SK-N-SH (cell line): Measurements from ENCODE around the gene LRRC8D.

ENCODE experiments used
- EZH2phosphoT487 ChIP-seq: fragments of 200-600 bp; sonication (generic); IDR thresholded peaks from 2 replicates; pipeline ENCODE4 v1.6.1; 2017; ENCODE audit warnings: low read depth, mixed run types, mild to moderate bottlenecking, antibody characterized with exemption, moderate library complexity, borderline replicate concordance
- FOXM1 ChIP-seq: IDR thresholded peaks from 2 replicates; pipeline ENCODE4 v1.4.0; 2012; ENCODE audit warnings: low read depth, mild to moderate bottlenecking
- TF ChIP-seq, protein P1 (sequence below): fragments of 200-600 bp; sonication (generic); IDR thresholded peaks from 2 replicates; pipeline ENCODE4 v1.6.1; 2017; ENCODE audit warnings: antibody characterized with exemption, mild to moderate bottlenecking, moderate library complexity
- TF ChIP-seq, protein P2 (sequence below): IDR thresholded peaks from 2 replicates; pipeline ENCODE4 v1.6.1; 2012; ENCODE audit warnings: mild to moderate bottlenecking, low read depth, low read length, moderate library complexity

DNA sequence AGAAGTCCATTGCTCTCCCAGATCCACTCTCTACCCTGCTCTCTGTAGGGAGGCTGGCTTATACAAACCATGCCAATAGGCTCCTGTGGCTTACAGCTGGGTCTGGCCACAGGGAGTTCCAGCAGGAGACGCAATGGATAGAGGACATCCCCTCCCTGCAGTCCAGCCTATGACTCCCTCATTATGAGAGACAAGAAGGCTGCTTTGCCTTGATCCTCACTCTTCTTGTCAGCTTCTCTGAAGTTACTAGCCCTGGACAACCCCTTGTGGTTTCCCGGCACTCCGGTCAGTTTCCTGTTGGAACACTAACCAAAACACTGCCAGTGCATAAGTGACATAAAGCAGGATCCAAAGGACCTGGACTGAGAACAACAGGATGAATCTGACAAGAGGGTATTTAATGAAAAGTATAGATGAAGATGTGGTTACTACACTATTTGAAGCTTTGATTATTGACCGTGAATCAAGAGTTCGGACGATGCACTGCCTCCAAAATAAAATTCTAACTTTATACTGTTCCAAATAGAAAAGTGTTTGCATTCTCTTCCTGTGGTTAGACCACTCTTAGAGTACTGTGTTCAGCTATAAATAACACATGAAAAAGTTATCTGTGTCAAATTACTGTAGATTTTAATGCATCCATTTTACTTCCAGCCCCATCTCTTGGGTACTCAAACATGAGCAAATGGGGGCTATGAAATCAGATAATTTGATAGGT lies 141.4 kb downstream of the LRRC8D start:
- TF ChIP-seq, protein P1, sequence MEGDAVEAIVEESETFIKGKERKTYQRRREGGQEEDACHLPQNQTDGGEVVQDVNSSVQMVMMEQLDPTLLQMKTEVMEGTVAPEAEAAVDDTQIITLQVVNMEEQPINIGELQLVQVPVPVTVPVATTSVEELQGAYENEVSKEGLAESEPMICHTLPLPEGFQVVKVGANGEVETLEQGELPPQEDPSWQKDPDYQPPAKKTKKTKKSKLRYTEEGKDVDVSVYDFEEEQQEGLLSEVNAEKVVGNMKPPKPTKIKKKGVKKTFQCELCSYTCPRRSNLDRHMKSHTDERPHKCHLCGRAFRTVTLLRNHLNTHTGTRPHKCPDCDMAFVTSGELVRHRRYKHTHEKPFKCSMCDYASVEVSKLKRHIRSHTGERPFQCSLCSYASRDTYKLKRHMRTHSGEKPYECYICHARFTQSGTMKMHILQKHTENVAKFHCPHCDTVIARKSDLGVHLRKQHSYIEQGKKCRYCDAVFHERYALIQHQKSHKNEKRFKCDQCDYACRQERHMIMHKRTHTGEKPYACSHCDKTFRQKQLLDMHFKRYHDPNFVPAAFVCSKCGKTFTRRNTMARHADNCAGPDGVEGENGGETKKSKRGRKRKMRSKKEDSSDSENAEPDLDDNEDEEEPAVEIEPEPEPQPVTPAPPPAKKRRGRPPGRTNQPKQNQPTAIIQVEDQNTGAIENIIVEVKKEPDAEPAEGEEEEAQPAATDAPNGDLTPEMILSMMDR = no peak
- TF ChIP-seq EZH2phosphoT487 (no peak), FOXM1 (no peak)
- TF ChIP-seq, protein P2, sequence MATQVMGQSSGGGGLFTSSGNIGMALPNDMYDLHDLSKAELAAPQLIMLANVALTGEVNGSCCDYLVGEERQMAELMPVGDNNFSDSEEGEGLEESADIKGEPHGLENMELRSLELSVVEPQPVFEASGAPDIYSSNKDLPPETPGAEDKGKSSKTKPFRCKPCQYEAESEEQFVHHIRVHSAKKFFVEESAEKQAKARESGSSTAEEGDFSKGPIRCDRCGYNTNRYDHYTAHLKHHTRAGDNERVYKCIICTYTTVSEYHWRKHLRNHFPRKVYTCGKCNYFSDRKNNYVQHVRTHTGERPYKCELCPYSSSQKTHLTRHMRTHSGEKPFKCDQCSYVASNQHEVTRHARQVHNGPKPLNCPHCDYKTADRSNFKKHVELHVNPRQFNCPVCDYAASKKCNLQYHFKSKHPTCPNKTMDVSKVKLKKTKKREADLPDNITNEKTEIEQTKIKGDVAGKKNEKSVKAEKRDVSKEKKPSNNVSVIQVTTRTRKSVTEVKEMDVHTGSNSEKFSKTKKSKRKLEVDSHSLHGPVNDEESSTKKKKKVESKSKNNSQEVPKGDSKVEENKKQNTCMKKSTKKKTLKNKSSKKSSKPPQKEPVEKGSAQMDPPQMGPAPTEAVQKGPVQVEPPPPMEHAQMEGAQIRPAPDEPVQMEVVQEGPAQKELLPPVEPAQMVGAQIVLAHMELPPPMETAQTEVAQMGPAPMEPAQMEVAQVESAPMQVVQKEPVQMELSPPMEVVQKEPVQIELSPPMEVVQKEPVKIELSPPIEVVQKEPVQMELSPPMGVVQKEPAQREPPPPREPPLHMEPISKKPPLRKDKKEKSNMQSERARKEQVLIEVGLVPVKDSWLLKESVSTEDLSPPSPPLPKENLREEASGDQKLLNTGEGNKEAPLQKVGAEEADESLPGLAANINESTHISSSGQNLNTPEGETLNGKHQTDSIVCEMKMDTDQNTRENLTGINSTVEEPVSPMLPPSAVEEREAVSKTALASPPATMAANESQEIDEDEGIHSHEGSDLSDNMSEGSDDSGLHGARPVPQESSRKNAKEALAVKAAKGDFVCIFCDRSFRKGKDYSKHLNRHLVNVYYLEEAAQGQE = peak; percentile 24; the same call in 1 of the 2 replicates
